ENCODE measurements around the gene SAP30L. TPM values are rescaled to one million over a fixed set of nuclear protein-coding genes. Genes with fewer than 3 reads are reported as not detected.

The SAP30L gene
- total RNA-seq, 1 experiment from 2014 or later: 45.9 TPM

DNA sequence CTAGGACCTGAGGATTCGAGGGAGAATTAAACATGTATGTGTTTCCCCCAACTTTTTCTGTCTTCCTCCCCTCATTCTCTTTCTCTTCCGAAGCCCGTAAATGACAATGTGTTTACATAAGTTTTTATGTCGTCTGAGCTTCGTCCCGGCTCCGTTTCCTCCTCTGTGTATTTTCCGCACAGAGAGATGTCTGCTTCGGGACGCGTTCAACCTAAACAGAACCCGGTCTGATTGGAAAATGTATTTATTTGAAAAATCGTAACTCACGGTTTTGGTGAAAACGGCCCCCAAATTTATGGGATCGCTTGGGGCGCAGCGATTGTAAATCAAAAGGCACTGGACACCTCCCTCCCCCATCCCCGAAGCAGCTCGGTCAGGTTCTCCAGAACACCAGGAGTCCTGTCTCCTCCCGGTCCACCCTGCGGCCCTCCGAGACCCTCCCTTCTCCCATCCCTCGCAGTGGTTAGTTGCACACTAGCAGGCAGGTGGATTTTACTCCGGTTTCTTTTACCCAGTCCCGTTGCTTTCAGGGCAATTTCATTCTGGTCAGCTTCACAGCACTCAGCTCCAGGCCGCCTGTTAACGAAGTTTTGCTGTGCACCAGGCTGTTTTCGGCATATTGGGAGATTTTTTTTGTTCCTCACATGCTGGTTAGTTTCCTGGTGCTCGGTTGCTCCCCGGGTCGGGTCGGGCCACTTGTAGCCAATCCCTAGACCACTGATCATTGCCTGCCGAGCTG lies 38.0 kb downstream of the SAP30L start:
- ChIA-PET POLR2A (no interaction called here), CTCF (interaction anchor here (0.8 to 4.9 kb wide), 10 partner anchors 10 to 127 kb away, joined by 3 to 35 read pairs (median 4); no protein-coding TSS in a partner anchor)
- H3K9me3 Mint-ChIP-seq (ENCODE audit: unreplicated experiment): no peaks in the 10 kb centered on the region
- intact Hi-C loops (cut with micrococcal nuclease): no loop called here
- no peak overlapping the region for H3K27ac Mint-ChIP-seq (ENCODE audit: low read depth, unreplicated experiment)
- peaks cover 4% of the 10 kb centered on the region for H3K4me1 Mint-ChIP-seq (ENCODE audit: insufficient read depth, unreplicated experiment)
- H3K36me3 Mint-ChIP-seq (ENCODE audit: insufficient read depth, unreplicated experiment): no peaks in the 10 kb centered on the region
- TF ChIP-seq, protein P1, sequence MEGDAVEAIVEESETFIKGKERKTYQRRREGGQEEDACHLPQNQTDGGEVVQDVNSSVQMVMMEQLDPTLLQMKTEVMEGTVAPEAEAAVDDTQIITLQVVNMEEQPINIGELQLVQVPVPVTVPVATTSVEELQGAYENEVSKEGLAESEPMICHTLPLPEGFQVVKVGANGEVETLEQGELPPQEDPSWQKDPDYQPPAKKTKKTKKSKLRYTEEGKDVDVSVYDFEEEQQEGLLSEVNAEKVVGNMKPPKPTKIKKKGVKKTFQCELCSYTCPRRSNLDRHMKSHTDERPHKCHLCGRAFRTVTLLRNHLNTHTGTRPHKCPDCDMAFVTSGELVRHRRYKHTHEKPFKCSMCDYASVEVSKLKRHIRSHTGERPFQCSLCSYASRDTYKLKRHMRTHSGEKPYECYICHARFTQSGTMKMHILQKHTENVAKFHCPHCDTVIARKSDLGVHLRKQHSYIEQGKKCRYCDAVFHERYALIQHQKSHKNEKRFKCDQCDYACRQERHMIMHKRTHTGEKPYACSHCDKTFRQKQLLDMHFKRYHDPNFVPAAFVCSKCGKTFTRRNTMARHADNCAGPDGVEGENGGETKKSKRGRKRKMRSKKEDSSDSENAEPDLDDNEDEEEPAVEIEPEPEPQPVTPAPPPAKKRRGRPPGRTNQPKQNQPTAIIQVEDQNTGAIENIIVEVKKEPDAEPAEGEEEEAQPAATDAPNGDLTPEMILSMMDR (IDR thresholded peaks at IDR 0.05; ENCODE audit: unreplicated experiment): no peak
- H3K4me3 Mint-ChIP-seq (ENCODE audit: unreplicated experiment): no peak overlapping the region
- peaks cover 100% of the 10 kb centered on the region for H3K27me3 Mint-ChIP-seq (ENCODE audit: insufficient read depth, unreplicated experiment)
- DNase-seq (ENCODE audit: unreplicated experiment): no peak
- BruUV-seq (replicated peaks): no TSS peak

DNA sequence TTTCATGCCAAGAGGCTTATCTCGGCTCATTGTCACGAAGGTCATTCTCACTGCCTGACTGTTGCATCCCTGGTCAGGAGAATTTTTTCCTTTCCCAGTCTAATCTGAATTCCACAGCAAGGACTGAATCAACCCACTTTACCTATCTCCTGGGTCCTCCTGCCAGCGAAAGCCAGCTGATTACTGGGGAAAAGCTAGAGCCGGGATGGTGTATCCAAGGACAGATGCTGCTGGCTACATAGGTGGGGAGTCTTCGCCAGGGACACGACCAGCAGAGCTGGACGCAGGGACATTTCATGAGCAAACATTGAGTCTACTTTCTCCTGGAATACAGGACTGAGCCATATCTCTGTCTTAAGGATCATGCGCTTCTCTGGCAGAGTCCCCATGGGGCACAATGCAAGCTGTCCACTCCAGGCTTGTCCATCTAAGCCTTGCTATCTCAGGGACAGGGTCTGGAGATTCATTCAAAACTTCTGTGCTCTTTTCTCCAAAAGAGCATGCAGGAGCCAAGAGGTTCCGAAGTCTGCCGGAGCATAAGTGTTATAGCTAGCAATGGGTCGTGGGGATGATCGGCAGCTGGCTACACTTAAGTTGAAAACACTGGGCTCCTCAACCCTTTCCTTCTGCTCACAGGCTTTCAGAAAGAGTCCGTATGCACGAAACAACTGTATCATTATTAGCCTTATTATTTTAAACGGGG lies 38.7 kb downstream of the SAP30L start:
- intact Hi-C loops (cut with micrococcal nuclease): no loop called here
- ChIA-PET CTCF (interaction anchor here (0.6 to 4.9 kb wide), 12 partner anchors 10 to 938 kb away, joined by 3 to 35 read pairs (median 4); no protein-coding TSS in a partner anchor), POLR2A (interaction anchor here (0.6 kb wide), 1 partner anchor 12 kb away, joined by 3 read pairs; no protein-coding TSS in a partner anchor)
- DNase-seq (ENCODE audit: unreplicated experiment): no peak
- Mint-ChIP-seq H3K4me3 (ENCODE audit: unreplicated experiment) (no peak overlapping the region), H3K27me3 (ENCODE audit: insufficient read depth, unreplicated experiment) (peaks cover 100% of the 10 kb centered on the region), H3K4me1 (ENCODE audit: insufficient read depth, unreplicated experiment) (peaks cover 2% of the 10 kb centered on the region), H3K36me3 (ENCODE audit: insufficient read depth, unreplicated experiment) (no peaks in the 10 kb centered on the region), H3K9me3 (ENCODE audit: unreplicated experiment) (no peaks in the 10 kb centered on the region), H3K27ac (ENCODE audit: low read depth, unreplicated experiment) (no peak overlapping the region)
- BruUV-seq (replicated peaks): no TSS peak
- TF ChIP-seq, protein P1 (IDR thresholded peaks at IDR 0.05; ENCODE audit: unreplicated experiment): no peak

DNA sequence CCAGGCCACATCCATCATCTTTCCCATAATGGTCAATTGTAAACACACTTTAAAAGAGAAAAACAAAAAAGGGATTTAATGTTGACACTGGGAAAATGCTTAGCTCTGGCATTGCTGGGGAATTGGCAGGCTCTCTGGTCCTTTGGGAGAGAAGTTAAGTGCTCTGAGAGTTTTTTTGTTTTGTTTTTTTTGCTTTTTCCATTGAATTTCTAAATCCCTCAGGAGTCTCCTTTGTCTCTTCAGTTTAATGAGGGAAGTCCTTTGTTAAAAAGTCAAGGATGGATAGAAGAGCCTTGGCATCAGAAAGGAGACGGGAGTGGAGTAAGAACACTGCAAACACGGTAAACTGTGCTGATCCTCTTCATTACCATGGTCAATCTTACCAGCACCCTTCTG lies 39.3 kb downstream of the SAP30L start:
- no peaks in the 10 kb centered on the region for H3K4me1 Mint-ChIP-seq (ENCODE audit: insufficient read depth, unreplicated experiment)

More for the DNA sequence above, 39.3 kb downstream of the SAP30L start:
- H3K27ac Mint-ChIP-seq (ENCODE audit: low read depth, unreplicated experiment): no peak overlapping the region
- peaks cover 100% of the 10 kb centered on the region for H3K27me3 Mint-ChIP-seq (ENCODE audit: insufficient read depth, unreplicated experiment)
- no peak overlapping the region for H3K4me3 Mint-ChIP-seq (ENCODE audit: unreplicated experiment)
- CTCF ChIA-PET: interaction anchor here (0.6 to 4.9 kb wide), 10 partner anchors 13 to 937 kb away, joined by 3 to 35 read pairs (median 4); no protein-coding TSS in a partner anchor
- DNase-seq (ENCODE audit: unreplicated experiment): no peak
- intact Hi-C loops (cut with micrococcal nuclease): no loop called here
- BruUV-seq (replicated peaks): no TSS peak
- no peaks in the 10 kb centered on the region for H3K36me3 Mint-ChIP-seq (ENCODE audit: insufficient read depth, unreplicated experiment)
- POLR2A ChIA-PET: no interaction called here
- H3K9me3 Mint-ChIP-seq (ENCODE audit: unreplicated experiment): no peaks in the 10 kb centered on the region
- TF ChIP-seq, protein P1 (IDR thresholded peaks at IDR 0.05; ENCODE audit: unreplicated experiment): no peak
